ENCODE measurements around the gene DNER.
"Not testable (repeated sequence)": the region's sequence is repeated elsewhere in the genome, so short reads cannot be mapped to it uniquely, and the experiment has no call there.

DNER gene

GRCh38 chr2:229622495-229623355 is 91.6 kb downstream of the DNER start:
- DNase-seq (ENCODE audit: low read depth, low spot score): no peak

GRCh38 chr2:229620759-229621158 is 93.6 kb downstream of the DNER start:
- no peak for DNase-seq (ENCODE audit: low read depth, low spot score)

- no peak for DNase-seq (ENCODE audit: low read depth, low spot score)
Observed at GRCh38 chr2:229620289-229620688, 94.1 kb downstream of the DNER start.

- DNase-seq (ENCODE audit: low read depth, low spot score): no peak
Observed at GRCh38 chr2:229616433-229616832, 97.9 kb downstream of the DNER start.

GRCh38 chr2:229614021-229614420 is 100.3 kb downstream of the DNER start:
- not testable (repeated sequence) for DNase-seq (ENCODE audit: low read depth, low spot score)

GRCh38 chr2:229612384-229612971 is 101.9 kb downstream of the DNER start:
- DNase-seq (ENCODE audit: low read depth, low spot score): no peak

GRCh38 chr2:229611360-229611759 is 103.0 kb downstream of the DNER start:
- no peak for DNase-seq (ENCODE audit: low read depth, low spot score)

DNA sequence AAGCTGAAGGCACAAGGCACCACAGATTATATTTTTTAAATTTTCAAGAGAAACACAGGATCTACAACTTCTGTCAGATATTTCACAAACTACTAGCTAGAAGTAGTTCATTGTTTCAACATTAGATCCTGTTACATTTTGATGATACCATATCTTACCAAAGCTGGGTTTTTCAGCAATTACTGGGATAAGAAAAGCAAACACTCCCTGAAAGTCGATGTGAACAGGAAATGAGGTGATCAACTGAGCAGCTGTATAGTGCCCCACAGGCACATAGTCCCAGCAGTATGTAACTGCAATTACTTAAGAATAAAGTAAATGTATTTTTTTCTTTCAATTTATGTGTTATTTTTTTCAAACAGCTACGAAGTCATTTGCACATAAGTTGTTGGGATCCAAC is 103.5 kb downstream of the DNER start:
- no peak for DNase-seq (ENCODE audit: low read depth, low spot score)

DNA sequence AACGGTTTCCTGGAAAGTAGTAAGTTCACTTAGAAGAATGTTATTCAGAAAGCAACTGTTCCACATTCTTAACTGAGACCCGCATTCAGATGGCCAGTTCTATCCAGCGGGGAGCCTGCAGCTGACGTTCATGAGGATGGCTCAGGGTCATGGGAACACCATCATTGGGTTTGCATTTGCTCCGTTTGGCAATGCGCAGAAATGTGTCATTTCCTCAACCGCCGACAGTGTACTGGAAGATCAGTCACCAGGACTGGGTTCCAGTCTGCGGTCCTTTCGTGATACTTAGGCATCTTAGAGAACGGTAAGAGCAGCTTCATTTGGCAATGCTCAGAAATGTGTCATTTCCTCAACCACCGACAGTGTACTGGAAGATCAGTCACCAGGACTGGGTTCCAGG is 104.0 kb downstream of the DNER start:
- no peak for DNase-seq (ENCODE audit: low read depth, low spot score)

DNA sequence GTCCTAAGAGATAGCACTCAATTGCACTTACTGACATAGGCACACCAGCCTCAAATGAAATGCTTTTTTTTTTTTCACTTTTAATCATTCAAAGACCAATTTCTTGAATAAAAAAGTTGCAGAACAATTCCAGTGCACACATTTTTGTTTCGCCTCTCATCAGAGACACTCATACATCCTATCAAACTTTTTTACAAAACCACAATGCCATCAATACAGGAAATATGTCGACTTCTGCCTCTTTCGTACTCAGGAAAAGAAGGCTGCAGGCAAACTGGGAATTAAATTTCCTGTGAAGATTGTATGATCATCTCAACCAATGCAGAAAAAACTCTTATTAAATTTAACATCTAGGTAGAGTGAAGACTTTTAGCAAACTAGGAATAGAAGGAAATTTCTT is 112.4 kb downstream of the DNER start:
- DNase-seq (ENCODE audit: low read depth, low spot score): no peak

DNA sequence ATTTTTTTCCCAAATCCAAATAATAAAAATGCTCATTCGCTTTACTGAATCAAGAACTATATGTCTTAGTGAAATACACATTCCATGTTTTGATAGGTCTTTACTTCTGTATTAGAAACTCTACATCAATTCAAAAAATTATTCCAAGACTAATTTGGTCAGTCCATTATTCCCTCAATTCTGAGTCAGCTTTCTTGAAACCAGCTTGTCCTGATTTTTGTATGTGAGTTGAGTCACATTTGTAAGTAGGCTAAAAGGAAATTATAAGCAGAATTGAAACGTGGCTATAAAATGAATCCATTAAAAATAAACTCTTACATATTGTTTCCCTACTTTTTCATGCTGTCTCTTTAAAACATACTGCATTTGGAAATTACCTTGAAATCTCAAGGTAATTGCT is 113.0 kb downstream of the DNER start:
- no peak for DNase-seq (ENCODE audit: low read depth, low spot score)

DNA sequence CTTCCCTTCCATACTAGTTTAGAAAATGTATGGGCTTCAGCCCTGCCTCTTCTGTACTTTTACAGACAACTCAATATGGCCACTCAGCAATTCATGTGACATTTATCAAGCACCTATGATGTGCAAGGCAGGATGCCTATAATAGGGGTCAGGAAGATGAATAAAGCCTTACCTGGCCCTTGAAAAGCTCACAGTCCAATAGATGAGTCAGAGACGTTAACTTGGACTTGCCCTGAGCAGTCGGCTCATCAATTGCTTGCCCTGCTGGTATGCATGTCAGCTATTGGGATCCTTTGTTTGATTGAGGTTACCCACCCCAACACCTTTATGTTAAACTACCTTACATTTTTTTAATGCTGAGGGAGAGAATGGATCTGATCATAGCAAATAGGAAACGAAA is 116.1 kb downstream of the DNER start:
- DNase-seq (ENCODE audit: low read depth, low spot score): no peak

GRCh38 chr2:229596796-229597195 is 117.6 kb downstream of the DNER start:
- DNase-seq (ENCODE audit: low read depth, low spot score): no peak

GRCh38 chr2:229591611-229592010 is 122.7 kb downstream of the DNER start:
- DNase-seq (ENCODE audit: low read depth, low spot score): no peak

DNA sequence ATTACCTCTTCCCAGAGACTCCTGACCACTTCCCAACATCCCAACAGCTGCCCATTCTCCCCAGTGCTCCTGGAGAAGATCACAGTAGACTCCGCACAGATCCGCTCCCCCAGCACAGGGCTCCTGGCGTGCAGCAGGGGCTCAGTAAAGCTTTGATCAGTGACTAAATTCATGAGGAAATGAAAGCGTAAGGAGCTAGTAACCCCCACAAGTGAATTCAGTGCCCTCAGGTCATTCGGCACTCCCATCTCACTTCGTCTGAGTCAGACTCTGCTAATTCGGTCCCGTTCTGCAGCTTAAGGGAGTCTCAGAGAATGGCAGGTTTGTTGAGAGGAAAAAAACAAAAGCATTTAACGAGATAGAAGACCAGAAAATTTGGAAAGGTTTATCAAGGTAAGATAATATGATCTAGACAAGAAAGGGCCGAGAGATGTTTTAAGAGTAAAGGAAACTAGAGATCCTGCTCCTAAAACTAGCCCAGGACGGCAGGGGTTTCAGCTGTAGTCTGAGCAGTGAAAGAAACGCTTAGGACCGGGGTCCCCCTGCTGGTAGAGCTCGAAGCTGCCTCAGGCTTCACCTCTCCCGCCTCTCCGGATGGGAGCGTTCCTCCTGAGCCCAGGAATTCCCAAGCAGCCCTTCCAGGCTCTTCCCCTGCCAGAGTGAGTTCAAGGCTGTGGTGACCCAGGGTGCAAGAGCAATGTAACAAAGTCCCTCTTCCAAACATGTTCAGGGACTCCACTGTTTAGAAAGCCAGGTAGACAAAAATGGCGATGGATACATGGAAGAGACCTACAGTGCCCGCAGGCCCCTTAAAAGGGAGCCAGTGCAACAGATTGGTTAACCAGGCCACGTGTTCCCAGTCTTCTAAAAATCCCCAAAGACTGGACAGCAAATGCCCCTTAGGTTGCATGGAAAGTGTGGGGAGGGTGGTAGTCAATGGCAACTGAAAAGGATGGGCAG is 127.3 kb downstream of the DNER start:
- DNase-seq (ENCODE audit: low read depth, low spot score): no peak

- DNase-seq (ENCODE audit: low read depth, low spot score): no peak
Observed at GRCh38 chr2:229586012-229586411, 128.3 kb downstream of the DNER start.

GRCh38 chr2:229582151-229582550 is 132.2 kb downstream of the DNER start:
- no peak for DNase-seq (ENCODE audit: low read depth, low spot score)

- DNase-seq (ENCODE audit: low read depth, low spot score): no peak
Observed at GRCh38 chr2:229578052-229578846, 136.1 kb downstream of the DNER start.

GRCh38 chr2:229575569-229576315 is 138.6 kb downstream of the DNER start:
- DNase-seq (ENCODE audit: low read depth, low spot score): no peak

- DNase-seq (ENCODE audit: low read depth, low spot score): no peak
Observed at GRCh38 chr2:229572507-229573271, 141.7 kb downstream of the DNER start.
